Loucy (cell line): ENCODE data around the gene SMIM44.

ENCODE experiments used
- CTCF ChIP-seq: fragments of 200-600 bp; sonication (generic); conservative IDR thresholded peaks from 2 replicates; pipeline ENCODE4 v1.5.1; 2014; ENCODE audit warnings: mild to moderate bottlenecking, antibody characterized with exemption, low read length
- EZH2phosphoT487 ChIP-seq: fragments of 200-600 bp; IDR thresholded peaks from 2 replicates; pipeline ENCODE4 v1.6.1; 2018; ENCODE audit warnings: antibody characterized with exemption, mild to moderate bottlenecking, moderate library complexity, borderline replicate concordance

- no peak for TF ChIP-seq CTCF
- no peak for TF ChIP-seq EZH2phosphoT487
These were observed 31.7 kb upstream of the SMIM44 start for GRCh38 chr19:3514930-3515329.
